Bronchial epithelial cell (primary cell): ENCODE results near the gene CC2D1B. TPM values are rescaled to one million over a fixed set of nuclear protein-coding genes. Genes with fewer than 3 reads are reported as not detected.

Source experiments
- DNase-seq: peaks from one replicate; pipeline ENCODE4 v3.0.0-alpha.2; 2010; ENCODE audit warnings: low read depth
- FAIRE-seq: peaks from 2 replicates; lab custom pipeline; 2011; peaks lifted over from hg19 to GRCh38; lab: Jason Lieb, UNC
- H3K27me3 ChIP-seq: 2 replicates; pipeline ENCODE4 v1.5.1; 2011; ENCODE audit warnings: low read length; ENCODE audit not compliant: control insufficient read depth, insufficient read depth
- H3K36me3 ChIP-seq: 2 replicates; pipeline ENCODE4 v1.5.1; 2011; ENCODE audit warnings: low read length; ENCODE audit not compliant: control insufficient read depth, insufficient read depth
- H3K4me3 ChIP-seq: 2 replicates; pipeline ENCODE4 v1.5.1; 2011; ENCODE audit warnings: mild to moderate bottlenecking, low read depth, low read length, control low read depth
- CTCF ChIP-seq: IDR thresholded peaks from 2 replicates; pipeline ENCODE4 v1.5.1; 2011; ENCODE audit warnings: mild to moderate bottlenecking, moderate library complexity, low read length, control low read depth, inconsistent platforms; ENCODE audit not compliant: insufficient read depth, severe bottlenecking
- total RNA-seq: library from RNA; depleted of rRNA; stranded (reverse); fragments of >200 nt; gene quantifications from 2 replicates; pipeline ENCODE4 v1.2.1, GENCODE V29; 2014

Gene CC2D1B
- 26.0 and 32.4 TPM in 2 replicates for total RNA-seq

- DNase-seq, result peak; percentile 95
- peaks cover 15% of the 10 kb centered on the region for H3K36me3 ChIP-seq
- peak within 1 kb of the TSS; percentile 93 for H3K4me3 ChIP-seq
- peak; percentile 12 for TF ChIP-seq CTCF
- no peak for FAIRE-seq
- H3K27me3 ChIP-seq, result no peaks in the 10 kb centered on the region
Observed at GRCh38 chr1:52365746-52366516, at the start of gene CC2D1B. TSS of gene CC2D1B (minus strand) at chr1:52366205. CDS start at chr1:52364620, 1,585 bp downstream.

GRCh38 chr1:52414942-52415341, 48.9 kb upstream of the CC2D1B start:
- Histone ChIP-seq H3K27me3 (no peaks in the 10 kb centered on the region), H3K36me3 (peaks cover 18% of the 10 kb centered on the region)
- no peak for FAIRE-seq

GRCh38 chr1:52413410-52413989, 47.5 kb upstream of the CC2D1B start:
- TF ChIP-seq CTCF, result no peak
- Histone ChIP-seq H3K4me3 (no peak overlapping the region), H3K27me3 (no peaks in the 10 kb centered on the region), H3K36me3 (peaks cover 25% of the 10 kb centered on the region)
- FAIRE-seq (no peak), DNase-seq (peak; percentile 19)

More at GRCh38 chr1:52414942-52415341, 48.9 kb upstream of the CC2D1B start:
- DNase-seq, result no peak
- H3K4me3 ChIP-seq, result no peak overlapping the region
- TF ChIP-seq CTCF, result no peak

GRCh38 chr1:52404975-52405338, 39.0 kb upstream of the CC2D1B start:
- Histone ChIP-seq H3K4me3 (peak overlapping the region; percentile 85), H3K27me3 (no peaks in the 10 kb centered on the region), H3K36me3 (peaks cover 10% of the 10 kb centered on the region)
- DNase-seq, result no peak
- FAIRE-seq, result no peak
- TF ChIP-seq CTCF, result no peak

GRCh38 chr1:52404116-52404974, 38.3 kb upstream of the CC2D1B start, which contains the start of the genes ORC1 and PRPF38A:
TSS of gene ORC1 (minus strand) at chr1:52404423. CDS start at chr1:52402223, 2,200 bp downstream.
TSS of gene PRPF38A (plus strand) at chr1:52404602. CDS start at chr1:52404750, 148 bp downstream.
- peaks cover 10% of the 10 kb centered on the region for H3K36me3 ChIP-seq
- TF ChIP-seq CTCF, result peak; percentile 81
- FAIRE-seq (peak; percentile 50), DNase-seq (peak; percentile 92)
- no peaks in the 10 kb centered on the region for H3K27me3 ChIP-seq
- H3K4me3 ChIP-seq, result peak within 1 kb of the TSS; percentile 85
